ENCODE data around the gene NIPAL3. TPM values are rescaled to one million over a fixed set of nuclear protein-coding genes. Genes with fewer than 3 reads are reported as not detected.
"Not testable (repeated sequence)": the region's sequence is repeated elsewhere in the genome, so short reads cannot be mapped to it uniquely, and the experiment has no call there.

NIPAL3 gene
- total RNA-seq, 1 experiment from 2014 or later = 25.2 TPM

DNA sequence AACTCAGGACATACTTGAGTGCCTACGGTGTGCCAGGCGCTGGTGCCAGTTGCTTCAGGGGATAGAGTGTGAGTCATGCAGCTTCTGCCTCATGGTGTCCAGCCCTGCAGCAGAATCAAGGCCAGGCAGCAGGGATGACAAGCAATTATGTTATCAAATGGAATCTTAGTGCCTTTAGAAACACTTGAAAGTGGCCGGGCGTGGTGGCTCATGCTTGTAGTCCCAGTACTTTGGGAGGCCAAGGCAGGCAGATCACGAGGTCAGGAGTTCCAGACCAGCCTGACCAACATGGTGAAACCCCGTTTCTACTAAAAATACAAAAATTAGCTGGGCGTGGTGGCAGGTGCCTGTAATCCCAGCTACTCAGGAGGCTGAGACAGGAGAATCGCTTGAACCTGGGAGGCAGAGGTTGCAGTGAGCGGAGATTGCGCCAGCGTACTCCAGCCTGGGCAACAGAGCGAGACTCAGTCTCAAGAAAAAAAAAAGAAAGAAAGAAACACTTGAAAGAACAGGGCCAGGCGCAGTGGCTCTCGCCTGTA, 100.1 kb downstream of the NIPAL3 start:
- not testable (repeated sequence) for DNase-seq (ENCODE audit: low spot score)

DNA sequence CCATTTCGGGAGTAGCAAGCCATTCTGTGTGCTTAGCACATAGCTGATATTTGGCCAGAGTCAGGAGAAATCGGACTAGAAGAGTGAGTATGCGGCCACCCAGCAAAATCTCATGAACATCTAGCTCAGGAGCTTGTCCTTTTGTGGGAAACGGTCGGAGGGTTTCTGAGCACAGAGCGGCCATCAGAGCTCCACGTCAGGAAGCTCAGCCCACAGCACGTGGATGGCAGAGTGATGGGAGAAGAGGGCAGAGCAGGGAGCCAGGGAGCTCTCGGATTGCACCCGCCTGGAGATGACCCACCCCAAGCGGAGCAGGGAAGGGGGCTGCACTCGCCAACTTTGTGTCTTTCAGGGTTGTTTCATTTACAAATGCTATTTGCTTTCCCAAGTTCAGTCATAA, 100.9 kb downstream of the NIPAL3 start:
- DNase-seq (ENCODE audit: low spot score) = no peak

DNA sequence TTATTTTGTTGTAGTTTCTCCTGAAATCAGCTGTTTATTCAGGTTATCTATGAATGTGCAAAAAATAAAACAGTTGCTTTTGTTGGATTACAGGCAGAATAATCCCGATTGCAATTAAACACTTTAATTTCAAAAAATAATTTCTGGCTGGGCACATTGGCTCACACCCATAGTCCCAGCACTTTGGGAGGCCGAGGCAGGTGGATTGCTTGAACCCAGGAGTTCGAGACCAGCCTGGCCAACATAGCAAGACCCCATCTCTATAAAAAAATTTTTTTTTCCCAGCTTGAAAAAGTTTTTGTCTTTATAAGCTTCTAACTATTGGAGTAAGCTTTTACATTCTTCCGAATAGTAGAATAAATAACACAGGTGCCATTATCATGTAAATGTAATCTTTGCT, 102.3 kb downstream of the NIPAL3 start:
- DNase-seq (ENCODE audit: low spot score) = no peak

DNA sequence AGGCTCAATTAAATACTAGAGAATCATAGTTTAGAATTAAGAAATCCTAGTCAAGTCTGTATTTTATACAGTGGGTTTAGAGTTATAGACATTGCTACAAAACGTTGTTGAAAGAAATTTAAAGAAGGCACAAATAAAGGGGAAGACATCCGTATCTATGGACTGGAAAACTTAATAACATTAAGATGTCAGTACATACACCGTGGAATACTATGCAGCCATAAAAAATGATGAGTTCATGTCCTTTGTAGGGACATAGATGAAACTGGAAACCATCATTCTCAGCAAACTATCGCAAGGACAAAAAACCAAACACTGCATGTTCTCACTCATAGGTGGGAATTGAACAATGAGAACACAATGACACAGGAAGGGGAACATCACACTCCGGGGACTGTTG, 104.7 kb downstream of the NIPAL3 start:
- DNase-seq (ENCODE audit: low spot score) = not testable (repeated sequence)

Other genes starting within 250 kb of the NIPAL3 start
- gene IFNLR1, start 228.5 kb upstream of the NIPAL3 start, total RNA-seq (2014; rRNA removed; shearing (Covaris generic)) = 3.3 and 3.5 TPM in 2 replicates
- gene GRHL3, start 96.4 kb upstream of the NIPAL3 start, total RNA-seq (2014; rRNA removed; shearing (Covaris generic)) = 5.5 and 9.0 TPM in 2 replicates
- 5.3 and 5.4 TPM in 2 replicates for gene STPG1, start 2.0 kb upstream of the NIPAL3 start, total RNA-seq (2014; rRNA removed; shearing (Covaris generic))
- gene RCAN3, start 87.0 kb downstream of the NIPAL3 start, total RNA-seq (2014; rRNA removed; shearing (Covaris generic)) = 10.9 and 13.2 TPM in 2 replicates
- gene NCMAP, start 140.3 kb downstream of the NIPAL3 start, total RNA-seq (2014; rRNA removed; shearing (Covaris generic)) = 1.8 and 2.0 TPM in 2 replicates
- 25.3 and 26.0 TPM in 2 replicates for gene SRRM1, start 227.5 kb downstream of the NIPAL3 start, total RNA-seq (2014; rRNA removed; shearing (Covaris generic))

Data from HT-29 (cell line).